Stimulated activated CD8-positive, alpha-beta memory T cell treated with anti-CD3 and anti-CD28 coated beads, Interleukin-4, amount 100 ng/mL, for 48 hours (primary cell): ENCODE measurements around the gene PRKACA.

Experiments used
- DNase-seq: peaks from one replicate; pipeline ENCODE4 v3.0.0-alpha.2; 2020

PRKACA gene

DNA sequence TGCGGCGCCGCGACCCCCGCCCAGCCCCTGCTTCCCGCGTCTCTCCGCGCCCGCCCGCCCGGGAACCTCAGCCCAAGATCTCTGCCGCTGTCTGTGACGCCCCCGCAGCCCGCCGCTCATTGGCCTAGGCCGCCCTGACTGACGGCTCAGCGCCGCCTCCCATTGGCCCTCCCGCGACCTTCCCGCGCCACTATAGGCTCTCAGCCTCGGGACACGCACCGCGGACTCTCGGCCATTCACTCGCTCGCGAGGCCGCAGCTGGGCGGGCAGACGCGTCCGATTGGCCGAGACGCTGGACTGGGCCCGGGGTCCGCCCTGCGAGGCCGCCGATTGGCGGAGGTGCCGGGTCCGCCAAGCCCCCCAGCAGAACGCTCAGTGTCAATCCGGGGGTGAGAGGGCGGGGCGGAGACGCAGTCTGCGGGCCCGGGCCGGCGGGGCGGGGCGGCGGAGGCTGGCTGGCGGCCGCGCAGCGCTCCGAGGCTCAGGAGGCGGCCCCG is at the start of gene PRKACA:
TSS of gene PRKACA (minus strand) at position 95 of the 497 bp plus-strand sequence. CDS start 215 bp downstream, outside the sequence.
- peak; percentile 98 for DNase-seq

DNA sequence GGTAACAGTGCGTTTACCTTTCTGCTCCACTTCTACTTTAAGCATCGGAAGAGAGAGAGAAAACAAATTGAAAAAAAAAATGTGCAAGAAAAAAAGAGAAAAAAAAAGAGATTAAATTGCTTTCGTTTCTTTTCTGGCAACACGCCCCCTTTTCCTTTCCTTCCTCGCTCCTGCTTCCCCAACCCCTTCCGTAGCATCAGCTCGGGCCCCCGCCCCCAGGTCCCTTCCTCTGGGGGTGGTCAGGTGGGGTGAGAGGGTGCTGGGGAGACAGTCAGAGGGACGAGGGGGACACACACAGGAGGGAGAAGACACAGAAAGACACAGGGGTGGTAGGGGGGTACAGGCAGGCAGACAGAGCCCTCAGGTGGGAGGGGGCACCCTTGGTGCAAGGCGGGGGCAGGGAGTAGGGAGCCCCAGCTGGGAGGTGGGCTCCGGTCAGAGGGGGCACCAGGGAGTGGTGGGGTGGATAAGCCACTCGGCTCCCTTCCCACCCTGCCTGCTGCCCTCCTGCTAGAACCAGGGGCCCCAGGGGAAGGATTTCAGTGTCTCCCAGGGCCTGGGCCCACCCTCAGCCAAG is 49.5 kb upstream of the PRKACA start:
- peak; percentile 37 for DNase-seq

DNA sequence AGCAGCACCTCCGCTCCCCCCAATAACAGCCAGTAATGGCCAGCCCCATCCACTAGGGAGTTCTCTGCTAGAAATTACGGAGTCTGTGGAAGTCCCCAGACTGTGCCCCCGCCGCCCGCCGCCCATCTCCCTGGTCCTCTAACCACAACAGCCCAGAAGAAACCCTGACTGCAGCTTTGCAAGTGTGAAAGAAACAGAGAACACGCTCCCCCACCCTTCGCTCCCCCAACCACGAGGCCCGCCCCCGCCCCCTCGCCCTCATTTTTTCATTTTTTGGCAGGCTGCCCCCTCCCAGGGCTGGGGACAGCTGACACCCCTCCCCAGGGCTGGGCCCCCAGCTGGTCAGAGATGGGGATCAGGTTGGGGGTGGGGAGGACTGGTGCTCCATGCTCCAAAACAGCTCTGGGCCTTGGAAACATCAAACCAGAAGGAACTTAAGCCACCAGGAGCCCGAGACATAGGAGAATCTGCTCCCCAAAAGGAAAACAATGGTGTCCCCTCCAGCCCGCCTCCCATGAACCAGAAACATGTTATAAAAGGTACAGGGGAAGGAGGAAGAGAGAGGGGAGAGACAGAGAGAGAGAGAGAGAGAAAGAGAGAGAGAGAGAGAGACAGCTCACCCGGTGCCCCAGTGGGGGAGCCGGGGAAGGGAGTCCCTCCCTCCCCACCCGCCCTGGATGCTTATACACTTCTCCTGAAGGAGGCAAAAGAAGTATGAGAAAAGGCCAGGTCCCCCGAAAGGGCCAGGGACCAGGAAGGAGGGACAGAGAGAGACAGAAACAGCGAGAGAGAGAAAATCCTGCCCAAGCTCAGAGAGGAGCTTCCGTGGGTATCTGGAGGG is 48.6 kb upstream of the PRKACA start:
- DNase-seq = peak; percentile 34

DNA sequence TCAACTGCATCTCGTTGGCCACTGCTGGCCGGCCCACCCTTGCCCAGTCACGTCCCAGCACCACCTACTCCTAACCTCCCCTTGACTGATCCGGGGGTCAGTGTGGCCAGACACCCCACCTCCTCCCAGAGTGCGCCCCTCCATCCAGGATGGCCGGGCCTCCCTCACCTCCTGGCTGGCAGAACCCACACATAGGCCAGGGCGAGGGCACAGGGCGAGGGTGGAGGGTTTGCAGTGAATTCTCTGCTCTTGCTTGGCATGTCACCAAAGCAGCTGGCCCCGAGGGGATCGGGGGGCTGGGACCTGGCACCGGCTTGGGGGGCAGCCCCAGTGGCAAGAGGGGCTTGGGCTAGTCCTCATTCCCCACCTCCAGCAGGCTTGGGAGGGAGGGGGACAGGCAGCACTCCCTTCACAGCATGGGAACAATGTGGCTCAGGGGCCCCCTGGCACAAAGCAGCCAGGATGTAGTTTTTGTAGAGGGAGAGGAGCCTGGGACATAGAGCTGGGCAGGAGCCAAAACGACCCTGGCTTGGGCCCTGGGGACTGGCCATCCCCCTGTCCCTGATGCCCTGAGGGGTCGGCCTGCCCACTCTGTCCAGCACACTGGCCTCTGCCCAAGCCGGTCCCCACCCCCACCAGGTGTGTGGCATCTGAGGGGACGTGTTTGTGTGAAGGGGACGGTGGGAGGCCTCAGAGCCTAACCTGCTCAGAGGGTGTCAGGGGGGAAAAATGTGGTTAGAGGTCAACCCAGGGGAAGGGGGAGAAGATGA is 47.3 kb upstream of the PRKACA start:
- DNase-seq = no peak

- no peak for DNase-seq
These were observed 46.5 kb upstream of the PRKACA start for GRCh38 chr19:14164082-14164481.

DNA sequence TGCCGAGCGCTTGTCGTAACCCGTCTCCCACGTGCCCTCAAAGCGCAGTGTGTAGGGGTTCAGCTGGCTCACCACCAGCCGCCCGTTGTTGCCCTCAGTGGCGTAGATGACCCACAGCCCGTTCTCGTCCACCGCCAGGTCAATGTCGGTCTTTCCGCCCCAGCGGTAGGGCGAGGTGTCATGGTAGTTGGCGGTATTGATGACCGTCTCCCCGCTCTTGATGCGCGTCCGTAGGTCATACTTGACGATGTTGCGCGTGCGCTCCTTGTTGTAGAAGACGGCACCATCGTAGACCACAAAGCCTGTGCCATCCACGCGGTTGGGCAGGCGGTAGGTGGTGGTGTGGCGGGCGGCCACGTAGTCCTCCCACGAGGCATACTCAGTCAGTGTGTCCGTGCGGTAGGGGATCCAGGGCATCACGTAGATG is 45.3 kb upstream of the PRKACA start:
- DNase-seq = no peak

DNA sequence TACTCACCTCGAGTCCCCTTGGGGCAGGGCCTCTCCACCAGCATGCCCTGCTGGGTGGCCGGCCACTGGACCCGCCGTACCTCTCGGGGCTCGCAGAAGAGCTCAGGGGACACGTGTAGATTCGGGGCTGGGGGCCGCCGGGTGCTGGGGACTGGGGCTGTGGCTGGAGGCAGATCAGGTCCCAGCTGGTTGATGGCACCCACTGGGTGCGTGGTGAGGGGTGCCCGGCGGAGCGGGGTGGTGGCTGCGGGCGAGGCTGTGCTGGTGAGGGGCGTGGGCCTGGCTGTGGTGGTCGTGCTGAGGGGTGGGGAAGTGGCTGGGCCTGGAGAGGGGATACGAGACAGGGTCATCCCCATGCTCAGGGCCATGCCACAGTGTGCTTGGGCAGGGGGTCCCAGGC is 43.7 kb upstream of the PRKACA start:
- no peak for DNase-seq

DNA sequence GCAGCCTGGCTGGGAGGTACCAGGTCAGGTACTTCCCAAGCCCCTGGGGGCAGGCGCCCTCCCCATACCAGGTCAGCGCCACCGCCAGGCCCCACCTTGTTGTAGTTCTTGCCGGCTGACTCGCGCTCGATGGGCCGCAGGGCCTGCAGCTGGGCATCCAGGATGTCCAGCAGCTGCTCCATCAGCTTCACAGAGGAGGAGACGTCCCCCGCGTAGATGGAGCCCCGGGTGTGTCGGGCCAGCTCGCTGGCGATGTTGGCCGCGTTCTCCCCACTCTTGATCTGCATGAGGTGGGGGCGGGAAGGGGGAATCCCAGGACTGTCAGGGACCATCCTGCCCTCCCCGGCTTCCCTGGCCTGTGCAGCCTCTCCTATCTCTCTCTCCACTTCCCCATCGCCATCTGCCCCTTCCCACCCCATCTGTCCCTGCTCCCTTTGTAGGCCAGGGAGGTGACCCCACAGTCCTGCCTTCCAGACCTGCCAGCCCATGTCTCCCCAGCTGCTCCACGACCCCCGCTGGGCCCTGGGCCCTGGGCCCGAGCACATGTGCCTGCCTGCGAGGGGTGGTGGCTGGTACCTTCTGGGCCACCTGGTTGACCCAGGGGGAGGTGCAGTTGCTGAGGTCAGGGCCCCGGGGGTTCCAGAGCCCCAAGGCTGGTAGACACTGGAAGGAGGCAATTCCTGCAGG is 42.6 kb upstream of the PRKACA start:
- DNase-seq = no peak

GRCh38 chr19:14159059-14159458 is 41.5 kb upstream of the PRKACA start:
- no peak for DNase-seq

GRCh38 chr19:14158276-14159023 is 40.9 kb upstream of the PRKACA start:
- no peak for DNase-seq

GRCh38 chr19:14156971-14157717 is 39.6 kb upstream of the PRKACA start:
- no peak for DNase-seq

DNA sequence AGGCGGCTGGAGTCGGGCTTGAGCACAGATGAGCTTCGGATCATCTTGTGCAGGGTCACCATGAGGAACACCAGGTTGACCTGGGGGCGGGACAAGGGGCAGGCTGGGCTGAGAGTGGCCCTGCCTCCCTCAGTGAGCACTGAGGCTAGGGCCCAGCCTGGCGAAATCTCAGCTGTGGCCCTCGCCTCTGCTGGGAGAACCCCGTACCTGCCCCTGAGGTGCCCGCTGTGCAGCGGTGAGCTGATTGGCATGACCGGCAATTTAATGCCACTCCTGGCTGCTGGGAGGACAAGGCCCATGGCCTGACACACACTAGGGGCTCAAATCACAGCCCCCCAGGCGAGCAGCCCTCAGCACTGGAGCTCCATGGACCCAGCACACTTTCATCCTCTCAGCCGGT is 38.6 kb upstream of the PRKACA start:
- no peak for DNase-seq

- DNase-seq = no peak
These were observed 37.8 kb upstream of the PRKACA start for GRCh38 chr19:14155371-14155770.

DNA sequence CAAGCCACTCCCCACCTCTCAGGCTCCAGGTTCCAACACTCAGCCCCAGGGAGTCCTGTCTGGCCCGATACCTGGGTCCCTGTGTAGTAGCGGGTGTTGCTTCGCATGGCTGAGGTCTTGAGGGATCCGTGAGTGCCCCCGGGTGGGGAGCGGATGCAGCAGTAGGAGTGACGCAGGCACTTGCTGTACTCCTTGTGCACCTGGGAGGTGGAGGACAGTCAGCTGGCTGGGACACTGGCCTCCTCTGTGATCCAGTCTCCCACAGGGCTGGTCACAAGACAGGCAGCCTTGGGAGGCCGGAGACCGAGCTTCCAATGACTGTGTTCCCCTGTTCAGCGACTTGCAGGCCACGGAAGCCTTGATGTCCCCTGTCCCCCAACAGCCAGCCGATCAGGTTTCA is 35.2 kb upstream of the PRKACA start:
- no peak for DNase-seq

DNA sequence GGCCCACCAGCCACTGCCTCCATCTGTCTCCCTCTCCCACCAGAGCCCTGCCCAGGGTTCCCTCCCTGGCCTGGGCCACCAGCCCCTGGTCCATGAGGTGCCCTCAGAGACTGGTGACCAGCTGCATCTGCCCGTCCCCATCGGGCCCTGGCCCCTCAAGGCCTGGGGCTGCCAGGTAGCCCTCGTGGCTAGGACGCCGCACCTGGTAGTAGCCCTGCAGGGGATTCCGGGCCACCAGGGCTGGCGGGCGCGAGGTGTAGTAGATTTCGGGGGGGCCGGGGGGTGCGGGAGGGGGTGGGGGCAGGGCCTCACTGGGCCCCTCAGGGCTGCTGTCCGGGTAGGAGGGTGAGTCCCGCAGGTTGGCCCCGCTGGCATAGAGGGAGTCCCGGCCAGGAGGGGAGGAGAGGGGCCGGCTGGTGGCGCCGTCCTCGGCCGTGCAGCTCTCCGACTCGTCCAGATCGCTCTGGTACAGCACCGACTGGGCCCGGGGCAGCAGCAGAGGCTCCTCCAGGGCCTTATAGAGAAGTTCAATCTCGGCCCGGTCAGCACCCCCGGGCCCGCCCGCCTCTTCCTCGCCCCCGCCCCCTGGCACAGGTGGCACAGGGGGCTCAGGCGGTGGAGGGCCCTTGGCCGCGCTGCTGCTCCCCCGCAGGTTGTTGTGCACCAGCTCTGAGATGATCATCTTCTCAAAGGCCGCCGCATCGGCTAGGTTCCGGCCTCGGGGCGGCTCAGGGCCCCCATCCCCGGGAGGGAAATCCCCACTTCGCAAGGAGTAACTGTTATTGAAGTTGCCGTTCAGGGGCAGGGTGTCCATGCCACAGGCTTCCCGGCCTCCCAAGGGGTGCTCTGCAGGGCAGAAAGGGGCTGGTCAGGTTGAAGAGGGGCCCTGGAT is 33.5 kb upstream of the PRKACA start:
- DNase-seq = no peak

DNA sequence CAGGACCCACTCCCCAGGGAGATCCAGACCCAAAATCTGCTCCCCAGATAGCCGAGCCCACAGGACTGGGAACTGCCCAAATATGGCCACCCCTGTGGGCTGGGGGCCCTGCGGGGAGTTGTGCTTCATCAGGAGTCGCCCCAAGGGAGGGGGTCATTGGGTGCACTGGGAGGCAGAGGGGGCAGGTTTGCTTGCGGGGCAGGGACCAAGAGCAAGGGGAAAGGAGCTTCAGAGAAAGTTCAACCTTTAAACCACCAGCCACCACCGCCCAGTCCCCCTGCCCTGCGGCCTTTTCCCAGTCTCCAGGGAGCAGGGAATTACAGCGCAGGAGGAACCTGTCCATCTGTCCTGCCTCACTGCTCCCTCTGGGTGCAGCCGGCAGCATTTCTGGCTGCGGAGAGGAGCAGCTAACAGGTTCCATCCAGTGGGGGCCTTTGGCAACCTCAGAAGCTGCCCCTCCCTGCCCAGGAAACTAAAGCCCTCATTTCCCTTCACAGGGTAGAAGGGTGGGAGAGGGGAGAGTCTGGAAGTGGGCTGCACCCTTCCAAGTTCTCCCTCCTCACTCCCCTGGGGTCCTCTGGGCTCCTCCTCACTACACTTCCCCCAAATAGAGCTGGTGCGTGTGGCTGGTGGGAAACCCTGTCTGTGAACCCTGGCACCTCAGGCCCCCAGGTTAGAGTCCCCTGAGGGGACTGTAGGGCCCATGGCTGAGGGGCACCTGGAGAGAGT is 32.6 kb upstream of the PRKACA start:
- peak; percentile 28 for DNase-seq

DNA sequence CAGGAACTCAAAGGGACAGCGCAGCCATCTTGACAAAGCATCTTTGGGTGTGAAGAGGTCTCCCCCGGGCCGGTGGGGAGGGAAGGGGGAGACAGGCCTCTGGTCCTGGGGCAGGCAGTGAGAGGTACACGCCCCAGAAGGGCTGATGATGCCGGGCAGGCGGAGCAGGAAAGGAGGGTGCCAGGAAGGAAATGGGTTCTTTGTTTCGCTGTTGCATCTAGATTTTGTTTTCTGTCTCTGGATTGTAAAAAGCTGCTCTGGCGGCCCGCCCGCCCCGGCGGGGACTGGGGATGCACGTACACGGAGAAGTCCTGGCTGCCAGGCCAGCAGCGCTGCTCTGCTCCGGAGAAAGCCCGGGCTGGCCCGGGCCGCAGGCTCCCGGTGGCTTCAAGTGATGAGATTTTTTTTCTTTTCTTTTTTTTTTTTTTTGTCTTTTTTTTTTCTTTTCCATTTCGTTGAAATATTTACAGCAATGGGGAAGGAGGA is 32.0 kb upstream of the PRKACA start:
- peak; percentile 63 for DNase-seq

DNA sequence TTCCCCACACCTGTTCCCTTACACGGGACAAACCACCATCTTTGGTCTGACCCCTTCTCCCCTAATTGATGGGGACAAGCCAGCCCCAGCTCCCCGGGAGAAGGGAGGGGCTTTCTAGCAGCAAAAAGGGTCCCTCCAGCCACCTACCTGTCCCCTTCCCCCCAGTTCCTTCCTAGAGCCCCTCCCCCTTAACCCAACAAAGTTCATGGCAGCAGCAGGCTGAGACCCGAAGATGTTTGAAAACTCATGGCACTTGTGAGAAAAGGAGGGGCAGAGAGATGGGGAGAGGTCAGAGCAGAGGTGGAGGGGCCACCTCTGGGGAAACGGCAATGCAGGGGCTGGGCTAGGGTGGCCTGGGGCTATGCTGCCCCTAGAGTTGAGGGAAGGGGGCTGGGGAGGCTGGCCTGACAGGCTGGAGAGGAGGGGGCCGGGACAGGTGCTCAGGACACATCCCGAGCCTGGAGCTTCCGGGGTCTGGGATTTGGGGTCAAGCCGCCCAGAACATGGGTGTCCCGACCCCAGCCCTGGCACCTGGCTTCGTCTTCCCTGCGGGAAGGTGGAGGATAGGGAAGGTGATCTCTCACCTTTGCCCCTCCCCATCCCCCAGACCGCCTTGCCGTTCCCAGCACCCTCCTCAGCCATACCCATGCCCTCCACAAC is 31.3 kb upstream of the PRKACA start:
- no peak for DNase-seq
